Panc1 (cell line): ENCODE measurements around the gene HOXA13. TPM values are rescaled to one million over a fixed set of nuclear protein-coding genes. Genes with fewer than 3 reads are reported as not detected.

Source experiments
- ATAC-seq: fragments of 200-7000 bp; cut with Tn5 transposase; 2 replicates; pipeline ENCODE4 v1.9.1; 2020; ENCODE audit warnings: mild to moderate bottlenecking, moderate library complexity
- BruUV-seq: library from RNA; stranded (reverse); fragments of 400-500 nt; replicated peaks from 2 replicates; lab custom pipeline; 2021; lab: Mats Ljungman, UMichigan
- CTCF ChIA-PET: fragments of 300-600 bp; sonication (Branson Sonifier 250); formaldehyde crosslinking; loops from one replicate; lab custom pipeline; 2022; ENCODE audit warnings: antibody characterized with exemption; lab: Charles Lee
- POLR2A ChIA-PET: fragments of 300-600 bp; sonication (Branson Sonifier 250); formaldehyde crosslinking; loops from one replicate; lab custom pipeline; 2022; ENCODE audit warnings: antibody characterized with exemption; lab: Charles Lee
- DNase-seq: peaks from one replicate; pipeline ENCODE4 v3.0.0-alpha.2; 2010; ENCODE audit warnings: low read depth, low spot score
- H3K27ac ChIP-seq: 2 replicates; pipeline ENCODE4 v1.5.1; 2011; ENCODE audit warnings: mild to moderate bottlenecking, low read length, inconsistent platforms
- H3K27me3 ChIP-seq: fragments of 200-500 bp; sonication (Bioruptor generic); 2 replicates; pipeline ENCODE4 v1.6.0; 2014; ENCODE audit warnings: low read length, inconsistent platforms; ENCODE audit not compliant: control insufficient read depth, insufficient read depth
- H3K36me3 ChIP-seq: fragments of 200-500 bp; sonication (Bioruptor generic); 2 replicates; pipeline ENCODE4 v1.5.1; 2014; ENCODE audit warnings: inconsistent platforms, mild to moderate bottlenecking, low read length, moderate library complexity; ENCODE audit not compliant: control insufficient read depth, insufficient read depth
- H3K4me1 ChIP-seq: 2 replicates; pipeline ENCODE4 v1.5.1; 2011; ENCODE audit warnings: inconsistent platforms, mild to moderate bottlenecking, low read length, moderate library complexity; ENCODE audit not compliant: control insufficient read depth, insufficient read depth
- H3K4me3 ChIP-seq, 2 experiments: 2 replicates each; pipeline ENCODE4 v1.5.1; 2011 to 2012; ENCODE audit warnings: low read depth in 2 of 2, low read length in 2 of 2, mild to moderate bottlenecking in 2 of 2, inconsistent platforms in 1 of 2, moderate library complexity in 1 of 2
- H3K9me3 ChIP-seq: fragments of 200-500 bp; sonication (Bioruptor generic); 2 replicates; pipeline ENCODE4 v1.5.1; 2014; ENCODE audit warnings: low read depth, mild to moderate bottlenecking, inconsistent platforms, low read length, moderate library complexity; ENCODE audit not compliant: control insufficient read depth, insufficient read depth
- CTCF ChIP-seq: fragments of 450-650 bp; IDR thresholded peaks from 2 replicates; pipeline ENCODE4 v1.5.1; 2017; ENCODE audit warnings: mild to moderate bottlenecking
- POLR2AphosphoS5 ChIP-seq: IDR thresholded peaks from 2 replicates; pipeline ENCODE4 v1.6.1; 2012; ENCODE audit warnings: mild to moderate bottlenecking, low read depth, low read length, moderate library complexity
- REST ChIP-seq, 2 experiments: IDR thresholded peaks; 2 replicates each; pipeline ENCODE4 v1.6.1; 2011 to 2012; ENCODE audit warnings: low read depth in 2 of 2, control low read depth in 1 of 2, low read length in 1 of 2, mild to moderate bottlenecking in 1 of 2, moderate library complexity in 1 of 2; ENCODE audit not compliant: insufficient read depth in 1 of 2
- SIN3A ChIP-seq: IDR thresholded peaks from 2 replicates; pipeline ENCODE4 v1.6.1; 2012; ENCODE audit warnings: low read depth, mild to moderate bottlenecking, low read length, moderate library complexity, borderline replicate concordance; ENCODE audit not compliant: insufficient read depth
- TCF7L2 ChIP-seq: IDR thresholded peaks from 2 replicates; pipeline ENCODE4 v1.6.1; 2011; ENCODE audit warnings: mild to moderate bottlenecking, low read depth, low read length, inconsistent platforms
- in situ Hi-C: cut with HindIII; loops from 2 replicates; pipeline ENCODE4 v1.10.0; 2016; ENCODE audit warnings: low sequenced_read_pairs, low pct_unique_long_range_greater_than_20kb
- intact Hi-C: fragments of 100-400 bp; cut with micrococcal nuclease; formaldehyde crosslinking; loops from one replicate; pipeline ENCODE4 v1.10.0; 2022; ENCODE audit not compliant: unreplicated experiment
- total RNA-seq: library from RNA; stranded (reverse); gene quantifications from one replicate; pipeline ENCODE4 v1.2.1, GENCODE V29; 2021; ENCODE audit not compliant: unreplicated experiment

HOXA13 gene
- total RNA-seq, 1 experiment from 2014 or later = 1.2 TPM

- no peak for DNase-seq
- ChIA-PET CTCF (interaction anchor here (0.6 kb wide), 1 partner anchor 12 kb away, joined by 7 read pairs; no protein-coding TSS in a partner anchor), POLR2A (no interaction called here)
- no peak overlapping the region for H3K4me3 ChIP-seq
- H3K27me3 ChIP-seq = no peaks in the 10 kb centered on the region
- H3K36me3 ChIP-seq = no peaks in the 10 kb centered on the region
- BruUV-seq = no TSS peak
- no peak for TF ChIP-seq REST (IDR thresholded peaks at IDR 0.05; ENCODE audit: insufficient read depth in 1 of 2, low read depth in 2 of 2, low read length in 1 of 2)
- H3K27ac ChIP-seq = no peak overlapping the region
- intact Hi-C loops = no loop called here
- no peak for ATAC-seq
- peaks cover 22% of the 10 kb centered on the region for H3K4me1 ChIP-seq
- H3K9me3 ChIP-seq = no peaks in the 10 kb centered on the region
- in situ Hi-C loops = no loop called here
Observed at GRCh38 chr7:27182285-27182841, 17.5 kb downstream of the HOXA13 start.

- ChIA-PET POLR2A (no interaction called here), CTCF (interaction anchor here (0.6 kb wide), 1 partner anchor 13 kb away, joined by 7 read pairs; no protein-coding TSS in a partner anchor)
- ATAC-seq (no peak), DNase-seq (no peak)
- in situ Hi-C loops (no loop called here), intact Hi-C loops (no loop called here)
- no TSS peak for BruUV-seq
- H3K9me3 ChIP-seq = no peaks in the 10 kb centered on the region
- H3K36me3 ChIP-seq = no peaks in the 10 kb centered on the region
- TF ChIP-seq CTCF = no peak
- no peak for TF ChIP-seq TCF7L2
- TF ChIP-seq REST (IDR thresholded peaks at IDR 0.05; ENCODE audit: insufficient read depth in 1 of 2, low read depth in 2 of 2, low read length in 1 of 2) = no peak
- TF ChIP-seq POLR2AphosphoS5 = no peak
- no peak for TF ChIP-seq SIN3A
- no peak overlapping the region for H3K27ac ChIP-seq
- no peak overlapping the region for H3K4me3 ChIP-seq
- H3K4me1 ChIP-seq = peaks cover 22% of the 10 kb centered on the region
- H3K27me3 ChIP-seq = no peaks in the 10 kb centered on the region
Observed at GRCh38 chr7:27181795-27182275, 18.1 kb downstream of the HOXA13 start.
